ENCODE data around the gene ANP32E. TPM values are rescaled to one million over a fixed set of nuclear protein-coding genes. Genes with fewer than 3 reads are reported as not detected.

Gene ANP32E
- total RNA-seq, 2 donors from 2014 or later, result 59.2 to 78.1 TPM

DNA sequence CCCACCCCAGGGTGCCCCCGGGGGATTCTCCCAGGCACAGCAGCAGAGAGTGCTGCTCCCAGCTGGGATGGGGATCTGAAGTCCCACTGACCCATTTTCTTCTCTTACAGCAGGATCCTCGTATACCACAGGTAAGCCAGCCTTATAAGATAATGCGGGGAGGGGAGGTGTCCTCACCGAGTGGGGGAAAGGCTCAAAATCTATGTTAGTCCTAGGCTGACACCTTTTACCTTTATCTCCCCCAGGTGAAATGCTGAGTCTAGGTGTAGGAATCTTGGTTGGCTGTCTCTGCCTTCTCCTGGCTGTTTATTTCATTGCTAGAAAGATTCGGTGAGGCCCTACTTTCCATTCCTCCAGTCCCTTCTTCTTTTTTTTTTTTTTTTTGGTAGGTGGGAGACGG lies 27.6 kb upstream of the ANP32E start:
- peaks cover 25% of the 10 kb centered on the region for H3K36me3 ChIP-seq (ENCODE audit: control insufficient read depth, insufficient read depth, low read length)
- TF ChIP-seq, protein P1, sequence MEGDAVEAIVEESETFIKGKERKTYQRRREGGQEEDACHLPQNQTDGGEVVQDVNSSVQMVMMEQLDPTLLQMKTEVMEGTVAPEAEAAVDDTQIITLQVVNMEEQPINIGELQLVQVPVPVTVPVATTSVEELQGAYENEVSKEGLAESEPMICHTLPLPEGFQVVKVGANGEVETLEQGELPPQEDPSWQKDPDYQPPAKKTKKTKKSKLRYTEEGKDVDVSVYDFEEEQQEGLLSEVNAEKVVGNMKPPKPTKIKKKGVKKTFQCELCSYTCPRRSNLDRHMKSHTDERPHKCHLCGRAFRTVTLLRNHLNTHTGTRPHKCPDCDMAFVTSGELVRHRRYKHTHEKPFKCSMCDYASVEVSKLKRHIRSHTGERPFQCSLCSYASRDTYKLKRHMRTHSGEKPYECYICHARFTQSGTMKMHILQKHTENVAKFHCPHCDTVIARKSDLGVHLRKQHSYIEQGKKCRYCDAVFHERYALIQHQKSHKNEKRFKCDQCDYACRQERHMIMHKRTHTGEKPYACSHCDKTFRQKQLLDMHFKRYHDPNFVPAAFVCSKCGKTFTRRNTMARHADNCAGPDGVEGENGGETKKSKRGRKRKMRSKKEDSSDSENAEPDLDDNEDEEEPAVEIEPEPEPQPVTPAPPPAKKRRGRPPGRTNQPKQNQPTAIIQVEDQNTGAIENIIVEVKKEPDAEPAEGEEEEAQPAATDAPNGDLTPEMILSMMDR (conservative IDR thresholded peaks at IDR 0.05), result no peak
- no peaks in the 10 kb centered on the region for H3K9me3 Mint-ChIP-seq
- no peaks in the 10 kb centered on the region for H3K27me3 Mint-ChIP-seq (ENCODE audit: insufficient read depth)
- no peak for DNase-seq
- no peak overlapping the region for H3K27ac ChIP-seq (ENCODE audit: low read depth, low read length)
- H3K4me3 Mint-ChIP-seq, result no peak overlapping the region
- H3K27ac Mint-ChIP-seq, result peak overlapping the region; percentile 73
- no peak overlapping the region for H3K9ac ChIP-seq (ENCODE audit: extremely low read depth, low read length, poor library complexity, severe bottlenecking)
- no peaks in the 10 kb centered on the region for H3K9me3 ChIP-seq (ENCODE audit: control insufficient read depth, low read length)
- peaks cover 63% of the 10 kb centered on the region for H3K4me1 Mint-ChIP-seq
- no peaks in the 10 kb centered on the region for H3K27me3 ChIP-seq (ENCODE audit: control insufficient read depth, insufficient read depth, low read length, poor library complexity, severe bottlenecking)
- H3K4me3 ChIP-seq (ENCODE audit: low read length), result no peak overlapping the region
- WGBS, 2 experiments (ENCODE audit: insufficient coverage in 1 of 2, insufficient read length in 1 of 2), result 80 to 87% methylated on average over 3 to 6 of the region's 6 CpGs
- H3K4me1 ChIP-seq (ENCODE audit: control insufficient read depth, insufficient read depth, low read length), result peaks cover 15% of the 10 kb centered on the region
- peaks cover 58% of the 10 kb centered on the region for H3K36me3 Mint-ChIP-seq (ENCODE audit: low read depth)

DNA sequence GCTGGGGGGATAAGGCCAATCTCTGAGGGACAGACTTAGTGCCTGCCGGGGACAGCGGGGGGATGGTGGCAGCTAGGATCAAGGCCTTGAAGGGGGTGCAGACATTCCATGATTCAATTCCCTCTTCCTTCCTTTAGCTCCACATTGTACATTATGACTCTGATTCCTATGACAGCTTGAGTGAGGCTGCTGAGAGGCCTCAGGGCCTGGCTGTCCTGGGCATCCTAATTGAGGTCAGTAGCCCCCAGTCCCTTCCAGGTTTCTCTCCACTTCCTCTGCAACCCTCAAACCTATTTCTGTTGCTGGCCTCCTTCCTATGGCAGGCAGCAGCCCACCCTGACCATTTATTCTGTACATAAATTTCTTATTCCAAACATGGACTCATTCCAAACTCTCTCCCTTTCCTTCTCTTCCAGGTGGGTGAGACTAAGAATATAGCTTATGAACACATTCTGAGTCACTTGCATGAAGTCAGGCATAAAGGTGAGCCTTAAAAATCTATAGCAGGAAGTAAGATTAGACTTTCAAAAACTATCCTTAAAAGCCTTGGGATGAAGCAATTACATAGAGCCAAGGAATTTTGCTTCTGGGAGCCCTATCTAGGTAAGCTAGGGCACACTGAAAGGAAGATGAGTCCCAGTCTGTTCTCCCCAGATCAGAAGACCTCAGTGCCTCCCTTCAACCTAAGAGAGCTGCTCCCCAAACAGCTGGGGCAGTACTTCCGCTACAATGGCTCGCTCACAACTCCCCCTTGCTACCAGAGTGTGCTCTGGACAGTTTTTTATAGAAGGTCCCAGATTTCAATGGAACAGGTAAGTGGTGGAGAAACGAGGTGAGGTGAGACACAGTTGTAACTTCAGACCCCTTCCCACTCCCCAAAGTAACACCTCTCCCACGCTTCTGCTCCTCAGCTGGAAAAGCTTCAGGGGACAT lies 26.7 kb upstream of the ANP32E start:
- H3K27ac ChIP-seq (ENCODE audit: low read depth, low read length), result no peak overlapping the region
- WGBS, 2 experiments (ENCODE audit: insufficient coverage in 1 of 2, insufficient read length in 1 of 2), result 90 to 94% methylated on average over 2 to 5 of the region's 6 CpGs
- no peak overlapping the region for H3K9ac ChIP-seq (ENCODE audit: extremely low read depth, low read length, poor library complexity, severe bottlenecking)
- H3K9me3 Mint-ChIP-seq, result no peaks in the 10 kb centered on the region
- no peak overlapping the region for H3K4me3 ChIP-seq (ENCODE audit: low read length)
- H3K27me3 ChIP-seq (ENCODE audit: control insufficient read depth, insufficient read depth, low read length, poor library complexity, severe bottlenecking), result no peaks in the 10 kb centered on the region
- H3K36me3 Mint-ChIP-seq (ENCODE audit: low read depth), result peaks cover 58% of the 10 kb centered on the region
- no peak overlapping the region for H3K4me3 Mint-ChIP-seq
- H3K27me3 Mint-ChIP-seq (ENCODE audit: insufficient read depth), result no peaks in the 10 kb centered on the region
- peaks cover 25% of the 10 kb centered on the region for H3K36me3 ChIP-seq (ENCODE audit: control insufficient read depth, insufficient read depth, low read length)
- TF ChIP-seq, protein P1 (conservative IDR thresholded peaks at IDR 0.05), result no peak
- peaks cover 60% of the 10 kb centered on the region for H3K4me1 Mint-ChIP-seq
- peak overlapping the region; percentile 73 for H3K27ac Mint-ChIP-seq
- H3K4me1 ChIP-seq (ENCODE audit: control insufficient read depth, insufficient read depth, low read length), result peaks cover 12% of the 10 kb centered on the region
- DNase-seq, result no peak
- no peaks in the 10 kb centered on the region for H3K9me3 ChIP-seq (ENCODE audit: control insufficient read depth, low read length)

DNA sequence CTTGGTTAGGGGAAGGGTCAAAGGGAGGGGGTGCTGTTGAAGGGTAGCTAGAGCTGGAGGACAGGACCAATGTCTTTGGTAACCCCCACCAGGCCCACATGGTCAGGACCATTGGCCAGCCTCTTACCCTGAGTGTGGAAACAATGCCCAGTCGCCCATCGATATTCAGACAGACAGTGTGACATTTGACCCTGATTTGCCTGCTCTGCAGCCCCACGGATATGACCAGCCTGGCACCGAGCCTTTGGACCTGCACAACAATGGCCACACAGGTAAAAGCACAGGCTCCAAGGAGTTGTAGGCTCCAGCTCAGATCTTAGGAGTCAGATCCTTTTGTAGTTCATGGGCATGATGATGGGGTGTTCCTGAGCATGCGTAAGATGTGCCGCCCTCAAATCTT lies 25.5 kb upstream of the ANP32E start:
- H3K27me3 ChIP-seq (ENCODE audit: control insufficient read depth, insufficient read depth, low read length, poor library complexity, severe bottlenecking), result no peaks in the 10 kb centered on the region
- H3K36me3 ChIP-seq (ENCODE audit: control insufficient read depth, insufficient read depth, low read length), result peaks cover 14% of the 10 kb centered on the region
- no peak for DNase-seq
- no peak overlapping the region for H3K4me3 ChIP-seq (ENCODE audit: low read length)
- H3K9me3 ChIP-seq (ENCODE audit: control insufficient read depth, low read length), result no peaks in the 10 kb centered on the region
- Mint-ChIP-seq H3K27ac (no peak overlapping the region), H3K36me3 (ENCODE audit: low read depth) (peaks cover 47% of the 10 kb centered on the region), H3K9me3 (no peaks in the 10 kb centered on the region), H3K4me3 (no peak overlapping the region), H3K27me3 (ENCODE audit: insufficient read depth) (no peaks in the 10 kb centered on the region), H3K4me1 (peaks cover 61% of the 10 kb centered on the region)
- H3K9ac ChIP-seq (ENCODE audit: extremely low read depth, low read length, poor library complexity, severe bottlenecking), result no peak overlapping the region
- no peak overlapping the region for H3K27ac ChIP-seq (ENCODE audit: low read depth, low read length)
- TF ChIP-seq, protein P1 (conservative IDR thresholded peaks at IDR 0.05), result no peak
- 95 to 97% methylated on average over 4 to 6 of the region's 6 CpGs for WGBS, 2 experiments (ENCODE audit: insufficient coverage in 1 of 2, insufficient read length in 1 of 2)
- H3K4me1 ChIP-seq (ENCODE audit: control insufficient read depth, insufficient read depth, low read length), result peaks cover 6% of the 10 kb centered on the region
